Transverse colon (tissue), 4 donors: ENCODE measurements around the gene PIK3AP1. TPM values are rescaled to one million over a fixed set of nuclear protein-coding genes. Genes with fewer than 3 reads are reported as not detected.

ENCODE experiments used
- DNase-seq: peaks from one replicate; pipeline ENCODE4 v3.0.0-alpha.2; 2019
- H3K27ac ChIP-seq, 4 donors: fragments of 200-600 bp; sonication (generic); 2 replicates each; pipeline ENCODE4 v1.5.1; 2016 to 2018; ENCODE audit warnings: inconsistent platforms in 4 of 4
- H3K27me3 ChIP-seq: fragments of 200-600 bp; sonication (generic); 2 replicates; pipeline ENCODE4 v1.5.1; 2017; ENCODE audit warnings: inconsistent platforms
- H3K36me3 ChIP-seq, 4 donors: fragments of 200-600 bp; sonication (generic); 2 replicates each; pipeline ENCODE4 v1.5.1; 2017 to 2019; ENCODE audit warnings: inconsistent platforms in 4 of 4
- H3K4me1 ChIP-seq, 4 donors: fragments of 200-600 bp; sonication (generic); 2 replicates each; pipeline ENCODE4 v1.5.1; 2017 to 2020; ENCODE audit warnings: inconsistent platforms in 4 of 4
- H3K4me3 ChIP-seq, 4 donors: fragments of 200-600 bp; sonication (generic); 1 replicate in 1 of 4; 2 replicates in 3 of 4; pipeline versions ENCODE4 v1.5.1 to v1.6.1; 2017 to 2019; ENCODE audit warnings: inconsistent platforms in 4 of 4
- H3K9me3 ChIP-seq, 2 donors: fragments of 200-600 bp; sonication (generic); 2 replicates each; pipeline ENCODE4 v1.5.1; 2017 to 2019; ENCODE audit warnings: inconsistent platforms in 2 of 2
- CTCF ChIP-seq, 5 experiments: fragments of 200-600 bp in 3 of 5; fragments of 450-650 bp in 2 of 5; sonication (generic) in 3 of 5; IDR thresholded peaks; 1 replicate in 2 of 5; 2 replicates in 3 of 5; pipeline ENCODE4 v1.5.1; 2016 to 2017; ENCODE audit warnings: antibody characterized with exemption in 5 of 5, inconsistent platforms in 3 of 5, mild to moderate bottlenecking in 2 of 5, moderate library complexity in 1 of 5
- EP300 ChIP-seq: sonication (generic); formaldehyde crosslinking; IDR thresholded peaks from one replicate; pipeline ENCODE4 v1.6.1; 2017; ENCODE audit warnings: antibody characterized with exemption, low read depth
- POLR2A ChIP-seq: fragments of 450-650 bp; IDR thresholded peaks from one replicate; pipeline ENCODE4 v1.6.1; 2016; ENCODE audit warnings: antibody characterized with exemption, mild to moderate bottlenecking, moderate library complexity
- POLR2AphosphoS5 ChIP-seq, 3 donors: sonication (generic); formaldehyde crosslinking; IDR thresholded peaks; one replicate each; pipeline ENCODE4 v1.6.1; 2016; ENCODE audit warnings: antibody characterized with exemption in 3 of 3
- WGBS, 2 donors: methylation state at CpG; one replicate each; pipeline ENCODE4 v1.1.5; 2018; ENCODE audit warnings: low coverage in 1 of 2; 5-methylcytosine and 5-hydroxymethylcytosine counted together
- in situ Hi-C, 4 donors: fragments of 200-750 bp; cut with MboI; loops; one replicate each; pipeline versions ENCODE4 v1.15.0 to v1.15.1; 2017; ENCODE audit warnings: low sequenced_read_pairs in 3 of 4, low pct_ligation_motif_present in 1 of 4, low pct_unique_long_range_greater_than_20kb in 1 of 4
- intact Hi-C: fragments of 100-400 bp; cut with DNase I; formaldehyde crosslinking; loops from one replicate; pipeline ENCODE4 v1.15.1; 2023; ENCODE audit warnings: low total_unique reads
- total RNA-seq, 4 donors: library from RNA; depleted of rRNA; stranded (reverse); fragments of >200 nt; gene quantifications; one replicate each; pipeline ENCODE4 v1.1.0, GENCODE V29; 2016

The PIK3AP1 gene
- total RNA-seq, 4 donors from 2014 or later, result 6.4 to 42.6 (median 16.3) TPM

- H3K4me1 ChIP-seq, result peaks cover 0 to 33% (median 18%) of the 10 kb centered on the region in 4 donors
- intact Hi-C loops, result no loop called here
- in situ Hi-C loops, result no loop called here
- no peak overlapping the region for H3K4me3 ChIP-seq
- H3K36me3 ChIP-seq, result no peaks in the 10 kb centered on the region
- no peaks in the 10 kb centered on the region for H3K9me3 ChIP-seq
- no peaks in the 10 kb centered on the region for H3K27me3 ChIP-seq
- peak; percentile 71 for DNase-seq
- 54% methylated on average over 4 of the region's 4 CpGs; no CpG with 5 or more reads in 1 of the 2 donors for WGBS, 2 donors
- H3K27ac ChIP-seq, result peak overlapping the region in 3 of 4 donors; percentile 13 to 46 (median 23)
- no peak for TF ChIP-seq CTCF (IDR thresholded peaks at IDR 0.05)
- TF ChIP-seq EP300, result no peak
- no peak for TF ChIP-seq POLR2AphosphoS5 (IDR thresholded peaks at IDR 0.05)
- no peak for TF ChIP-seq POLR2A
Measured at GRCh38 chr10:96600337-96600736, 120.0 kb downstream of the PIK3AP1 start.

- peaks cover 0 to 35% (median 18%) of the 10 kb centered on the region in 4 donors for H3K4me1 ChIP-seq
- no peak overlapping the region for H3K27ac ChIP-seq
- 67 to 71% methylated on average over 4 of the region's 4 CpGs for WGBS, 2 donors
- H3K27me3 ChIP-seq, result no peaks in the 10 kb centered on the region
- H3K4me3 ChIP-seq, result no peak overlapping the region
- H3K9me3 ChIP-seq, result no peaks in the 10 kb centered on the region
- TF ChIP-seq EP300, result no peak
- TF ChIP-seq POLR2AphosphoS5 (IDR thresholded peaks at IDR 0.05), result no peak
- no peak for TF ChIP-seq POLR2A
- TF ChIP-seq CTCF (IDR thresholded peaks at IDR 0.05), result no peak
- in situ Hi-C loops (no loop called here), intact Hi-C loops (no loop called here)
- DNase-seq, result no peak
- no peaks in the 10 kb centered on the region for H3K36me3 ChIP-seq
Measured at GRCh38 chr10:96598846-96599245, 121.5 kb downstream of the PIK3AP1 start.

DNA sequence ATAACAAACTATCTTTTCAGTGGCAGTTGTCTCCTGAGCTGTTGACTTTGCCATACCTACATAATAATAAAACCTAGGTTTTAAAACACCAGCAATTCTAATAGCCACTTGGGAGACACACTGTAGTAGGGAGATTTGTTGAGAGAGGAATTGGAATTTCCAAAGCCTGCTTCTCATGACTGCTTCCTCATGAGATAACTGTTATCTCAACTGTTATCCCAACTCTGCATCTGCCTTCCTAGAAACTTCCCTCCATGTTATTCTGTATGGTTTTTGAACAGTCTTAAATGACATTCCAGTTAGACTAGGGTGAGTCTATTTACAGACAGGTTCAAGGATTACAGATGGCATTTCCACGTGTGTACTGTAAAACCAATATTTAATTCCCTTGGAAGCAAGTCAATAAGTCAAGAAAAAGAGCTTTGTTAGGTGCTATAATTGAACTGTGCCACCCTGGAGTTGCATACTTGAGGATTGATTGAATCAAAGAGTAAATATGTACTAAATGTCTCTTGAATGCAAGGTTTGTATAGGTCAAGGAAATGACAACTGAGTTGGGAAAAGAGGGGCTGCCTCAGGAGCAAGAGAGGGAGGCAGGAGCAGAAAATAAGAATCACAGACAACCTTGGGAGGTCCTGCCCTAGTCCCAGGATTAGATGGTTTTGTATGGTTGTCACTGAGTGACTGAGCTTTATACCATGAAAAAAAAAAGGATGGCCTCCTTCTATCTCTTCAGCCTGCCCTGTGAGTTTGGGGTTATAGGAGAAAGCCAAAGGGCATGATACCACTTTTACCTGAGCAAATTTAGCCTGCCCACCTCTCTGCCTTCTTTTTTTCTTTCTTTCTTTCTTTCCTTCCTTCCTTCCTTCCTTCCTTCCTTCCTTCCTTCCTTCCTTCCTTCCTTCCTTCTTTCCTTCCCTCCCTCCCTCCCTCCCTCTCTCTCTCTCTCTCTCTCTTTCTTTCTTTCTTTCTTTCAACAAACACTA is 123.6 kb downstream of the PIK3AP1 start:
- Histone ChIP-seq H3K36me3 (no peaks in the 10 kb centered on the region), H3K4me3 (no peak overlapping the region), H3K9me3 (no peaks in the 10 kb centered on the region), H3K27ac (peak overlapping the region in 3 of 4 donors; percentile 49 to 65 (median 50)), H3K4me1 (peaks cover 0 to 35% (median 18%) of the 10 kb centered on the region in 4 donors), H3K27me3 (no peaks in the 10 kb centered on the region)
- intact Hi-C loops, result no loop called here
- WGBS, 2 donors, result 33 to 57% methylated on average over 1 of the region's 1 CpG
- no peak for DNase-seq
- in situ Hi-C loops, result no loop called here
- TF ChIP-seq POLR2A (no peak), CTCF (IDR thresholded peaks at IDR 0.05) (no peak)

- WGBS, 2 donors, result 94 to 100% methylated on average over 2 to 4 of the region's 4 CpGs
- peaks cover 0 to 33% (median 17%) of the 10 kb centered on the region in 4 donors for H3K4me1 ChIP-seq
- intact Hi-C loops (no loop called here), in situ Hi-C loops (no loop called here)
- TF ChIP-seq POLR2A (no peak), EP300 (no peak), CTCF (IDR thresholded peaks at IDR 0.05) (no peak), POLR2AphosphoS5 (IDR thresholded peaks at IDR 0.05) (no peak)
- H3K27me3 ChIP-seq, result no peaks in the 10 kb centered on the region
- no peaks in the 10 kb centered on the region for H3K36me3 ChIP-seq
- no peak for DNase-seq
- H3K9me3 ChIP-seq, result no peaks in the 10 kb centered on the region
- peak overlapping the region in 3 of 4 donors; percentile 46 to 65 (median 50) for H3K27ac ChIP-seq
- no peak overlapping the region for H3K4me3 ChIP-seq
Measured at GRCh38 chr10:96595741-96596140, 124.6 kb downstream of the PIK3AP1 start.
